OCI-LY3 (cell line): Measurements from ENCODE around the gene ESPNL.

Experiments
- H2AFZ ChIP-seq: fragments of 200-600, 300-600 bp; shearing (Covaris generic); 2 replicates; pipeline ENCODE4 v1.6.0; 2014; ENCODE audit warnings: antibody characterized with exemption, low read depth, low read length
- H3K27ac ChIP-seq: fragments of 200-600, 300-600 bp; sonication (generic); 2 replicates; pipeline ENCODE4 v1.5.1; 2014; ENCODE audit warnings: mild to moderate bottlenecking, low read length, moderate library complexity, mixed read lengths
- H3K27me3 ChIP-seq: fragments of 200-600, 300-600 bp; sonication (generic); 2 replicates; pipeline ENCODE4 v1.6.1; 2014; ENCODE audit warnings: low read depth, low read length, mixed read lengths
- H3K36me3 ChIP-seq: fragments of 200-600, 300-600 bp; sonication (generic); replicated peaks from 2 replicates; pipeline ENCODE3; 2014; ENCODE audit warnings: low read depth, low read length, mixed read lengths
- H3K4me1 ChIP-seq: fragments of 300-600, 200-600 bp; sonication (generic); 2 replicates; pipeline ENCODE4 v1.6.1; 2014; ENCODE audit warnings: low read length, mixed read lengths
- H3K4me2 ChIP-seq: fragments of 200-600, 300-600 bp; sonication (generic); 2 replicates; pipeline ENCODE4 v1.6.1; 2014; ENCODE audit warnings: low read length, mixed read lengths
- H3K4me3 ChIP-seq: fragments of 300-600, 200-600 bp; sonication (generic); 2 replicates; pipeline ENCODE4 v1.5.1; 2014; ENCODE audit warnings: antibody characterized with exemption, mild to moderate bottlenecking, low read length, moderate library complexity
- H3K79me2 ChIP-seq: fragments of 300-600, 200-600 bp; shearing (Covaris generic); 2 replicates; pipeline ENCODE4 v1.6.1; 2014; ENCODE audit warnings: mild to moderate bottlenecking, low read length, mixed read lengths
- H3K9ac ChIP-seq: fragments of 300-600, 200-600 bp; shearing (Covaris generic); 2 replicates; pipeline ENCODE4 v1.6.0; 2014; ENCODE audit warnings: mild to moderate bottlenecking, low read length, moderate library complexity
- H3K9me3 ChIP-seq: fragments of 200-600, 300-600 bp; shearing (Covaris generic); 2 replicates; pipeline ENCODE4 v1.6.1; 2014; ENCODE audit warnings: low read length, mixed read lengths; ENCODE audit not compliant: insufficient read depth
- H4K20me1 ChIP-seq: fragments of 200-600, 300-600 bp; sonication (generic); 2 replicates; pipeline ENCODE4 v1.6.1; 2016; ENCODE audit warnings: low read length, mixed read lengths; ENCODE audit not compliant: insufficient read depth
- CTCF ChIP-seq: fragments of 200-600, 300-600 bp; sonication (generic); IDR thresholded peaks from 2 replicates; pipeline ENCODE4 v1.5.1; 2014; ENCODE audit warnings: antibody characterized with exemption, low read length, low read depth
- EZH2phosphoT487 ChIP-seq: fragments of 200-600 bp; shearing (Covaris generic); IDR thresholded peaks from 2 replicates; pipeline ENCODE4 v1.6.1; 2018; ENCODE audit warnings: antibody characterized with exemption, mixed run types, low read depth

ESPNL gene

GRCh38 chr2:238167761-238168160, 67.6 kb downstream of the ESPNL start:
- H3K79me2 ChIP-seq: no peaks in the 10 kb centered on the region
- H3K4me1 ChIP-seq: peaks cover 3% of the 10 kb centered on the region; the same call in 1 of the 2 replicates
- H3K9me3 ChIP-seq: no peaks in the 10 kb centered on the region
- H3K4me3 ChIP-seq: no peak overlapping the region
- H4K20me1 ChIP-seq: no peaks in the 10 kb centered on the region
- TF ChIP-seq CTCF (no peak), EZH2phosphoT487 (no peak)
- H3K27ac ChIP-seq: no peak overlapping the region
- no peak overlapping the region for H3K4me2 ChIP-seq
- peaks cover 4% of the 10 kb centered on the region for H3K36me3 ChIP-seq
- H2AFZ ChIP-seq: no peak overlapping the region
- no peaks in the 10 kb centered on the region for H3K27me3 ChIP-seq
- no peak overlapping the region for H3K9ac ChIP-seq

- H3K9me3 ChIP-seq: no peaks in the 10 kb centered on the region
- no peaks in the 10 kb centered on the region for H3K27me3 ChIP-seq
- H4K20me1 ChIP-seq: no peaks in the 10 kb centered on the region
- no peak overlapping the region for H2AFZ ChIP-seq
- TF ChIP-seq EZH2phosphoT487: no peak
- TF ChIP-seq CTCF: no peak
- no peaks in the 10 kb centered on the region for H3K79me2 ChIP-seq
- H3K4me3 ChIP-seq: no peak overlapping the region
- H3K4me2 ChIP-seq: no peak overlapping the region
- H3K27ac ChIP-seq: no peak overlapping the region
- no peak overlapping the region for H3K9ac ChIP-seq
- H3K4me1 ChIP-seq: peaks cover 3% of the 10 kb centered on the region; the same call in 1 of the 2 replicates
- peaks cover 8% of the 10 kb centered on the region for H3K36me3 ChIP-seq
Observed at GRCh38 chr2:238168196-238169047, 68.3 kb downstream of the ESPNL start.

- Histone ChIP-seq H3K4me1 (peaks cover 3% of the 10 kb centered on the region; the same call in 1 of the 2 replicates), H3K9ac (no peak overlapping the region), H4K20me1 (no peaks in the 10 kb centered on the region), H3K27ac (peak overlapping the region; percentile 16; the same call in 1 of the 2 replicates), H3K4me3 (no peak overlapping the region), H3K9me3 (no peaks in the 10 kb centered on the region), H3K27me3 (no peaks in the 10 kb centered on the region), H3K4me2 (no peak overlapping the region), H3K36me3 (peaks cover 15% of the 10 kb centered on the region), H2AFZ (no peak overlapping the region), H3K79me2 (no peaks in the 10 kb centered on the region)
- TF ChIP-seq CTCF (no peak), EZH2phosphoT487 (no peak)
Observed at GRCh38 chr2:238169048-238169707, 69.0 kb downstream of the ESPNL start.

- H3K27ac ChIP-seq: peak overlapping the region; percentile 16; the same call in 1 of the 2 replicates
- no peak overlapping the region for H3K9ac ChIP-seq
- peaks cover 18% of the 10 kb centered on the region for H3K36me3 ChIP-seq
- H3K4me1 ChIP-seq: peaks cover 3% of the 10 kb centered on the region; the same call in 1 of the 2 replicates
- H2AFZ ChIP-seq: no peak overlapping the region
- no peaks in the 10 kb centered on the region for H4K20me1 ChIP-seq
- no peak overlapping the region for H3K4me2 ChIP-seq
- no peaks in the 10 kb centered on the region for H3K79me2 ChIP-seq
- H3K9me3 ChIP-seq: no peaks in the 10 kb centered on the region
- H3K4me3 ChIP-seq: no peak overlapping the region
- TF ChIP-seq CTCF (no peak), EZH2phosphoT487 (no peak)
- H3K27me3 ChIP-seq: no peaks in the 10 kb centered on the region
Observed at GRCh38 chr2:238169708-238170251, 69.6 kb downstream of the ESPNL start.
